HG03025 (cell line): ENCODE results near the gene GTF3C6.
"Not testable (repeated sequence)": the region's sequence is repeated elsewhere in the genome, so short reads cannot be mapped to it uniquely, and the experiment has no call there.

Experiments used
- ATAC-seq: cut with Tn5 transposase; IDR thresholded peaks from one replicate; pipeline ENCODE4 v1.9.1; 2021; ENCODE audit warnings: mild to moderate bottlenecking, moderate library complexity; ENCODE audit not compliant: unreplicated experiment, low FRiP score

The GTF3C6 gene

DNA sequence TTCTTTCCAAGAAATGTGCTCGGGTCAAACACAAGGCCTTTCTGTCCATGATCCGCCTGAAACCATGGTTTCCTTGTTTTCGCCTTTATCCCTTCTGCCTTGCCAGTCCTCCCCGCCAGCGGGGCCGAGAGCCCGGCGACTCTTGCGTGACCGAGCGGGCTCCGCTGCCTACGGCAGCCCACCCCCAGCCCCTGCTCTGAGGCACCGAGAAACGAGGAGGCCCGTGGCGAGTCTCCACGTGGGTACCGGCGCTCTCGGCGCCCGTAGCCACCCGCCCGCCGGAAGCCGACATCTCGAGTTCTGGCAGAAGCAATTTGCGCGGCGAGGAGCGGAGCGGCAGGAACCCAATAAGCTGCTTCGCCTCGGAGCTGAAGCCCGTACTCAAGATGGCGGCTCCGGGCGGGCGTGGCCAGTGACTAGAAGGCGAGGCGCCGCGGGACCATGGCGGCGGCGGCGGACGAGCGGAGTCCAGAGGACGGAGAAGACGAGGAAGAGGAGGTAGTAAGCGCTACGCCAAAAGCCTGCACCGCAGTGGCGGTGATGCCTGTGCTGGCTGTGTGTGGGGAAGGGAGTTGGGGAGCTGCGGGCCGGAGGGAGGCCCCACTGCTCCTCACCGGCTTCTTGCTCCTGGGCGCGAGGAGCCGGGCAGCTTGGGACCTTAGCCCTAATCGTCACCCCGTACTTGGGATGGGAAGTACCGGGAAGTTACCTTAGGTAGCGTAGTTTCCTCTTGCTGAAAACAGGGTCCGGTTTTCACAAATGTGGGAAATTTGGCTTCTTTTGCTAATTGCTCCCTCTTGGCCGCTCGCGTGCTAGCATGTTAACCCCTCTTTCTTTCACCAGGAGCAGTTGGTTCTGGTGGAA lies at the start of gene GTF3C6:
Gene GTF3C6 (plus strand): TSS at position 378 of the 864 bp plus-strand sequence. CDS start 64 bp downstream, at position 442.
- peak; percentile 98 for ATAC-seq

- ATAC-seq: no peak
Observed at GRCh38 chr6:110930781-110931180, 27.7 kb upstream of the GTF3C6 start.

DNA sequence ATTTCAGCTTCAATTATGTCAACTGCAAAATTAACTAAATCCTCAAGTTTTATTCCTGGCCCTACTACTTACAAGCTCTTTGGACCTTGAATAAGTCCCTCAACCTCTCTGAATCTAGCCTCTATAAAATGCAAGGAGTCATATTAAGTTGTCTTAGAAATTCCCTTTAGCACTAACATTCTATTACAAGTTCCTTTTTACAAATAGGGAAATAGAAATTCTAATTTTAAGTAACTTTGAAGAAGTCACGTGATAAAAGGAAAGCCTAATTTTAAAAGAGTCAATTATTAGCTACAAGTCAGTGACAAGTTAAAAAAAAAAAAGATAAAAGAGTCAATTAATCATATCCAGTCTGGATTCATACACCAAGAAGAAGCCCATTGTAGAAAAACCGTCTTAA lies 24.6 kb upstream of the GTF3C6 start:
- ATAC-seq: no peak

- no peak for ATAC-seq
Observed at GRCh38 chr6:110934381-110934898, 24.1 kb upstream of the GTF3C6 start.

DNA sequence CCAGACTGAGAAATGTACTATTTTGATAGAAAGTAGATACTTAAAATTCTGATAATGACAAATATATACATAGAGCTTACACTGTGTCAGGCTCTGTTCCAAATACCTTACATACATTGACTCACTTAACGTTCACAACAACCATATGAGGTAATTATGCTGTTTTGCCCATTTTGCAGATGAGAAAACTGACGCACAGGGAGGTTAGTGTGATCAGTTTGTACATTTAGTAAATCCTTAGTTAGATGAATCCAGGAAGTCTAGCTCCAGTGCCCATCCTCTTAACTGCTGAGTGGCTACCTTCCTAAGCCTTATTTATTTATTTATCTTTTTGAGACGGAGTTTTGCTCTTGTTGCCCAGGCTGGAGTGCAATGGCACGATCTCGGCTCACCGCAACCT lies 23.3 kb upstream of the GTF3C6 start:
- ATAC-seq: no peak

GRCh38 chr6:110938171-110938570 lies 20.3 kb upstream of the GTF3C6 start:
- ATAC-seq: no peak

GRCh38 chr6:110939429-110940200 lies 18.9 kb upstream of the GTF3C6 start:
- ATAC-seq: no peak

GRCh38 chr6:110944681-110945151 lies 13.8 kb upstream of the GTF3C6 start:
- peak; percentile 97 for ATAC-seq

DNA sequence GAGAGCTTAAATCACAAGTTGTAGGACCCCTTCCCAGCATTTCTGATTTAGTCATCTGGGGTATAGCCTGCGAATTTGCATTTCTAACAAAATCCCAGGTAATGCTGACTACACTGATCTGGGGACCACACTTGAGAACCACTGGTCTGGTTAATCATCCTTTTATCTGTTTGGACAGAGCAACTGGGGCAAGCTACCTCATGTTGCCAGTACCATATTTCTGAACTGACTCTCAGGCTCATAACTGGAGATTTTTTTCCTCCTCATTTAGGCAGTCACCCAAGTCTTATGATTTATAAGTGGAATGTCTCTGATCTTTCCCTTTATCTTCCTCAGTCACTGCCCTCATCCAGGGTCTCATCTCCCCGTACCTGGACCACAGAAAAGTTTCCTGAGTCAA lies 12.0 kb upstream of the GTF3C6 start:
- no peak for ATAC-seq

DNA sequence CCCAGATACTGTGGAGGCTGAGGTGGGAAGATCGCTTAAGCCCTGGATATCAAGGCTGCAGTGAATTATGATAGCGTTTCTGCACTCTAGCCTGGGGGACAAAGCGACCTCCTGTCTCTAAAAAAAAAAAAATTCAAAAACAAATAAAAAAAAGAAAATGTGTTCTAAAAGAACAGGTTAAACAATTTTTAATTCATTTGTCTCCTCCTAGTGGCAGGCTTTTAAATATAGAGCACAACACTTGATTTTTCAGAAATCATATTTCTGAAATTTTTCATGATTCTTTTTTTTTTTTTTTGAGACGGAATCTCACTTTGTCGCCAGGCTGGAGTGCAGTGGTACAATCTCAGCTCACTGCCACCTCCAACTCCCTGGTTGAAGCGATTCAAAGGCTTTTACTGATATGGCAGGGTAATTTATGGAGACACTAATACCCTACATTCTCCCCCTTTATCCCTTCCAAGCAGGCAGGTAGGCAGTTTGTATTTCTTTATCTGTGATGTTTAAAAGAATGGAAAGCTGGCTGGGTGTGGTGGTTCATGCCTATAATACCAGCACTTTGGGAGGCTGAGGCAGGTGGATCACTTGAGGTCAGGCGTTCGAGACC lies 8.7 kb upstream of the GTF3C6 start:
- no peak for ATAC-seq

- ATAC-seq: no peak
Observed at GRCh38 chr6:110950440-110950839, 8.1 kb upstream of the GTF3C6 start.

- no peak for ATAC-seq
Observed at GRCh38 chr6:110951008-110951407, 7.5 kb upstream of the GTF3C6 start.

DNA sequence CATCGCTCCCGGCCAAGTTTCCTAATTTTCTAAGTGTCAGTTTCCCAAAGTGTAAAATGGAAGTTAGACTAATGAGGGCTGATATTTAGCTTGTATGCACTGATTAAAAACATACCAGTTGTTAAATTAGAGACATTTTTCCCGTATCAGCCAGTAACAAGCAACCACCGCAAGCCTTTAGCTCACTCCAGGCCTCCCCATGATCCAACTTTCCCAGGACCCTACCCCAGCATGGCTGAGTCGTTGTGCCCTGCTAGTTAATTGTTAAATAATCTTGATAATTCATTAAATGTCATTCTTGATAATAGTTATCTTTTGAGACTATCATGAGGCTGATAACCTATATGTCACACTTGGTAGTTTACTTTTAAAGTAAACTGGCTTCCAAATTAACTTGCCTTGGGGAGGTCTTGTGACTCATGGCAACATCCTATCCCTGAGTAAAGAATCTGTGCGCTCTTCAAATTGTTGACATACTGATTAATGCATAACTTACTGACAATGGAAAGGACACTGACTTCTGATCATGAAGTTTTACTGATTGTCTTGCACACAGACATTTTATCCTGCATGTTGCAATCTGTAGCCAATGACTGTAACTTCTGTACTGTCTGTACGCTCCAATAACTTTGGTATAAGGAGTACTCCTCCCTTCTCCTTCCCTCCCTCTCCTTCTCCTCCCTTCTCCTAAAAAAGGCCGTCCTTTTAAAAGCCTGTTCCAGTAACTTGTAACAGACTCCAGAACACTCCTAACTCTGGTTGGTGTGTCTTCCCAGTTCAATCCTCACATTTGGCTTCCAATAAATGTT lies 6.3 kb upstream of the GTF3C6 start:
- no peak for ATAC-seq

- ATAC-seq: no peak
Observed at GRCh38 chr6:110953633-110954303, 4.7 kb upstream of the GTF3C6 start.

DNA sequence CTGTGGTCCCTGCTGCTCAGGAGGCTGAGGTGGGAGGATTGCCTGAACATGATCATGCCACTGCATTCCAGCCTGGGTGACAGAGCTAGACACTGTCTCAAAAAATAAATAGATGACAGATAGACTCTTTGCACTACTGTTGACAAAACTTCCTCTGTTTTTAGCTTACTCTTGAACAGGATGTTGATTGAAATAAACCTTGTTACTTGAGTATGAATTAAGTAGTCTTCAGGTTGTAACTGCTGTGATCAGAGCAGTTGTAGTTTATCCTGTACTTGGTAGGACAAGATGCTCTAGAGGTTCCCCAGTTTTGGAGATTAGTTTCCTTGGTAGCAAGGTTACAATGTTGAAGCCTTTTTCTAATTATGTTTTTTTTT lies 1.5 kb downstream of the GTF3C6 start:
- no peak for ATAC-seq

- not testable (repeated sequence) for ATAC-seq
Observed at GRCh38 chr6:110962636-110963035, 4.1 kb downstream of the GTF3C6 start.

GRCh38 chr6:110965629-110966229 lies 7.2 kb downstream of the GTF3C6 start:
- ATAC-seq: no peak

- ATAC-seq: not testable (repeated sequence)
Observed at GRCh38 chr6:110968661-110969060, 10.2 kb downstream of the GTF3C6 start.

GRCh38 chr6:110971468-110971867 lies 13.0 kb downstream of the GTF3C6 start:
- ATAC-seq: no peak
